CD14-positive monocyte (primary cell): ENCODE results near the gene CPA4. TPM values are rescaled to one million over a fixed set of nuclear protein-coding genes. Genes with fewer than 3 reads are reported as not detected.
A peak's percentile ranks its signal among the peaks of the same experiment; 100 is the strongest.

Experiments used
- DNase-seq, 3 donors: peaks; one replicate each; pipeline ENCODE4 v3.0.0-alpha.2; 2011 to 2022
- H2AFZ ChIP-seq: 2 replicates; pipeline ENCODE4 v1.6.0; 2012; ENCODE audit warnings: mild to moderate bottlenecking, low read depth, low read length, inconsistent platforms; ENCODE audit not compliant: insufficient read depth, poor library complexity, severe bottlenecking
- H3K27ac ChIP-seq, 2 donors: 1 replicate in 1 of 2; 2 replicates in 1 of 2; pipeline ENCODE4 v1.5.1; 2012 to 2013; ENCODE audit warnings: low read length in 2 of 2, control low read depth in 1 of 2, inconsistent platforms in 1 of 2, low read depth in 1 of 2, mild to moderate bottlenecking in 1 of 2
- H3K27me3 ChIP-seq, 2 donors: one replicate each; pipeline versions ENCODE4 v1.6.0 to v1.6.1; 2011 to 2013; ENCODE audit warnings: low read length in 2 of 2; ENCODE audit not compliant: control insufficient read depth in 2 of 2, insufficient read depth in 2 of 2
- H3K36me3 ChIP-seq, 2 donors: replicated peaks in 1 of 2; 1 replicate in 1 of 2; 2 replicates in 1 of 2; pipeline versions ENCODE4 v1.5.1 to v1.6.1; 2012 to 2013; ENCODE audit warnings: low read length in 2 of 2, control low read depth in 1 of 2, inconsistent platforms in 1 of 2, mild to moderate bottlenecking in 1 of 2; ENCODE audit not compliant: insufficient read depth in 2 of 2, control insufficient read depth in 1 of 2
- H3K4me1 ChIP-seq, 2 donors: 1 replicate in 1 of 2; 2 replicates in 1 of 2; pipeline versions ENCODE4 v1.5.1 to v1.6.1; 2012 to 2013; ENCODE audit warnings: low read length in 2 of 2, control low read depth in 1 of 2, inconsistent platforms in 1 of 2, mild to moderate bottlenecking in 1 of 2, moderate library complexity in 1 of 2; ENCODE audit not compliant: insufficient read depth in 2 of 2, control insufficient read depth in 1 of 2
- H3K4me2 ChIP-seq: replicated peaks from 2 replicates; pipeline ENCODE3; 2012; ENCODE audit warnings: low read length, moderate library complexity, mild to moderate bottlenecking; ENCODE audit not compliant: poor library complexity, severe bottlenecking; ENCODE audit errors: extremely low read depth
- H3K4me3 ChIP-seq, 3 experiments: fragments of 200-600 bp in 1 of 3; sonication (generic) in 1 of 3; replicated peaks in 1 of 3; 1 replicate in 2 of 3; 2 replicates in 1 of 3; pipeline ENCODE4 v1.5.1; 2011 to 2013; ENCODE audit warnings: low read length in 3 of 3, mild to moderate bottlenecking in 3 of 3, control low read depth in 2 of 3, low read depth in 2 of 3, inconsistent platforms in 1 of 3, moderate library complexity in 1 of 3
- H3K79me2 ChIP-seq: 2 replicates; pipeline ENCODE4 v1.6.0; 2012; ENCODE audit warnings: mild to moderate bottlenecking, control low read depth, inconsistent platforms, low read length, moderate library complexity; ENCODE audit not compliant: insufficient read depth
- H3K9ac ChIP-seq: 2 replicates; pipeline ENCODE4 v1.6.0; 2017; ENCODE audit warnings: low read length, mild to moderate bottlenecking; ENCODE audit not compliant: insufficient read depth, poor library complexity, severe bottlenecking
- H3K9me3 ChIP-seq, 2 donors: replicated peaks in 1 of 2; 1 replicate in 1 of 2; 2 replicates in 1 of 2; pipeline versions ENCODE4 v1.5.1 to v1.6.1; 2012 to 2013; ENCODE audit warnings: low read length in 2 of 2, control low read depth in 1 of 2; ENCODE audit not compliant: control insufficient read depth in 1 of 2, insufficient read depth in 1 of 2
- H4K20me1 ChIP-seq: 2 replicates; pipeline ENCODE4 v1.6.0; 2012; ENCODE audit warnings: mild to moderate bottlenecking, low read length, control low read depth, moderate library complexity; ENCODE audit not compliant: insufficient read depth
- H3K27ac Mint-ChIP-seq, 7 donors: one replicate each; pipeline ENCODE4 v1.8.0; 2020; ENCODE audit warnings: mild to moderate bottlenecking in 7 of 7, mixed read lengths in 7 of 7, moderate library complexity in 6 of 7, inconsistent platforms in 2 of 7
- H3K27me3 Mint-ChIP-seq, 3 donors: one replicate each; pipeline ENCODE4 v1.8.0; 2021 to 2022; ENCODE audit warnings: low read depth in 3 of 3, mild to moderate bottlenecking in 3 of 3, mixed read lengths in 3 of 3, moderate library complexity in 3 of 3, inconsistent platforms in 1 of 3
- H3K36me3 Mint-ChIP-seq, 2 donors: one replicate each; pipeline ENCODE4 v1.8.0; 2020; ENCODE audit warnings: mixed read lengths in 2 of 2, inconsistent platforms in 1 of 2, mild to moderate bottlenecking in 1 of 2
- H3K4me1 Mint-ChIP-seq: one replicate; pipeline ENCODE4 v1.8.0; 2020; ENCODE audit warnings: mild to moderate bottlenecking, mixed read lengths
- H3K4me3 Mint-ChIP-seq, 2 donors: one replicate each; pipeline ENCODE4 v1.8.0; 2020; ENCODE audit warnings: mild to moderate bottlenecking in 2 of 2, mixed read lengths in 2 of 2, moderate library complexity in 1 of 2
- H3K9me3 Mint-ChIP-seq, 7 donors: one replicate each; pipeline ENCODE4 v1.8.0; 2020 to 2022; ENCODE audit warnings: mixed read lengths in 7 of 7, mild to moderate bottlenecking in 6 of 7, moderate library complexity in 6 of 7, inconsistent platforms in 2 of 7
- WGBS: methylation state at CpG from one replicate; pipeline ENCODE4 v1.1.5; 2013; ENCODE audit warnings: missing lambda C conversion rate; ENCODE audit not compliant: insufficient coverage; 5-methylcytosine and 5-hydroxymethylcytosine counted together
- intact Hi-C, 2 donors: fragments of 100-400 bp; cut with micrococcal nuclease; formaldehyde crosslinking; loops; one replicate each; pipeline versions ENCODE4 v1.15.0 to v1.15.1; 2023
- polyA plus RNA-seq, 3 donors: library from polyadenylated mRNA; depleted of rRNA in 1 of 3; unstranded in 2 of 3; stranded (reverse) in 1 of 3; fragments of 300-500 nt in 2 of 3; fragments of >200 nt in 1 of 3; fragmentation: Illumina TruSeq in 2 of 3; gene quantifications; 1 replicate in 2 of 3; 2 replicates in 1 of 3; pipeline ENCODE4 v1.2.3, GENCODE V29; 2012 to 2021
- TF ChIP-seq, protein P1 (sequence below): fragments of 200-600 bp; IDR thresholded peaks from one replicate; pipeline ENCODE4 v1.8.0; 2022; ENCODE audit warnings: antibody characterized with exemption, mild to moderate bottlenecking

The CPA4 gene
- polyA plus RNA-seq, 3 donors, result not detected

- intact Hi-C loops, result no loop called here
- no peak overlapping the region for H3K9ac ChIP-seq
- no peak overlapping the region for H3K4me2 ChIP-seq
- Mint-ChIP-seq H3K4me1 (peaks cover 12% of the 10 kb centered on the region), H3K36me3 (no peaks in the 10 kb centered on the region), H3K27me3 (peaks cover 2 to 4% (median 3%) of the 10 kb centered on the region in 3 donors), H3K27ac (no peak overlapping the region), H3K9me3 (peaks cover 0 to 4% (median 0%) of the 10 kb centered on the region in 7 donors), H3K4me3 (no peak overlapping the region)
- H3K79me2 ChIP-seq, result no peaks in the 10 kb centered on the region
- DNase-seq, result no peak
- no peaks in the 10 kb centered on the region for H3K36me3 ChIP-seq
- 88% methylated on average over 4 of the region's 13 CpGs for WGBS
- H3K27me3 ChIP-seq, result no peaks in the 10 kb centered on the region
- H4K20me1 ChIP-seq, result no peaks in the 10 kb centered on the region
- no peak overlapping the region for H2AFZ ChIP-seq
- peaks cover 9 to 12% of the 10 kb centered on the region in 2 donors for H3K4me1 ChIP-seq
- H3K9me3 ChIP-seq, result no peaks in the 10 kb centered on the region
- H3K4me3 ChIP-seq, result no peak overlapping the region
- no peak overlapping the region for H3K27ac ChIP-seq
- TF ChIP-seq, protein P1, sequence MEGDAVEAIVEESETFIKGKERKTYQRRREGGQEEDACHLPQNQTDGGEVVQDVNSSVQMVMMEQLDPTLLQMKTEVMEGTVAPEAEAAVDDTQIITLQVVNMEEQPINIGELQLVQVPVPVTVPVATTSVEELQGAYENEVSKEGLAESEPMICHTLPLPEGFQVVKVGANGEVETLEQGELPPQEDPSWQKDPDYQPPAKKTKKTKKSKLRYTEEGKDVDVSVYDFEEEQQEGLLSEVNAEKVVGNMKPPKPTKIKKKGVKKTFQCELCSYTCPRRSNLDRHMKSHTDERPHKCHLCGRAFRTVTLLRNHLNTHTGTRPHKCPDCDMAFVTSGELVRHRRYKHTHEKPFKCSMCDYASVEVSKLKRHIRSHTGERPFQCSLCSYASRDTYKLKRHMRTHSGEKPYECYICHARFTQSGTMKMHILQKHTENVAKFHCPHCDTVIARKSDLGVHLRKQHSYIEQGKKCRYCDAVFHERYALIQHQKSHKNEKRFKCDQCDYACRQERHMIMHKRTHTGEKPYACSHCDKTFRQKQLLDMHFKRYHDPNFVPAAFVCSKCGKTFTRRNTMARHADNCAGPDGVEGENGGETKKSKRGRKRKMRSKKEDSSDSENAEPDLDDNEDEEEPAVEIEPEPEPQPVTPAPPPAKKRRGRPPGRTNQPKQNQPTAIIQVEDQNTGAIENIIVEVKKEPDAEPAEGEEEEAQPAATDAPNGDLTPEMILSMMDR, result no peak
These were observed 74.3 kb downstream of the CPA4 start for GRCh38 chr7:130367088-130367755.

- Histone ChIP-seq H3K36me3 (no peaks in the 10 kb centered on the region), H3K4me1 (peaks cover 9 to 12% of the 10 kb centered on the region in 2 donors), H3K4me2 (no peak overlapping the region), H3K9ac (no peak overlapping the region), H3K27ac (no peak overlapping the region), H3K4me3 (no peak overlapping the region), H4K20me1 (no peaks in the 10 kb centered on the region), H3K79me2 (no peaks in the 10 kb centered on the region), H3K27me3 (no peaks in the 10 kb centered on the region), H3K9me3 (no peaks in the 10 kb centered on the region), H2AFZ (peak overlapping the region; percentile 62)
- Mint-ChIP-seq H3K27me3 (peaks cover 2 to 4% (median 3%) of the 10 kb centered on the region in 3 donors), H3K4me1 (peaks cover 12% of the 10 kb centered on the region), H3K27ac (no peak overlapping the region), H3K9me3 (peaks cover 0 to 4% (median 0%) of the 10 kb centered on the region in 7 donors), H3K4me3 (no peak overlapping the region), H3K36me3 (no peaks in the 10 kb centered on the region)
- WGBS, result 78% methylated on average over 17 of the region's 19 CpGs
- no peak for DNase-seq
- intact Hi-C loops, result no loop called here
- TF ChIP-seq, protein P1, result no peak
These were observed 75.1 kb downstream of the CPA4 start for GRCh38 chr7:130367836-130368746.
